DMS 273 (cell line): ENCODE measurements around the gene PRX.

ENCODE experiments used
- DNase-seq: peaks from one replicate; lab custom pipeline; 2025; ENCODE audit not compliant: unreplicated experiment; lab: John Stamatoyannopoulos, UW

The PRX gene

DNA sequence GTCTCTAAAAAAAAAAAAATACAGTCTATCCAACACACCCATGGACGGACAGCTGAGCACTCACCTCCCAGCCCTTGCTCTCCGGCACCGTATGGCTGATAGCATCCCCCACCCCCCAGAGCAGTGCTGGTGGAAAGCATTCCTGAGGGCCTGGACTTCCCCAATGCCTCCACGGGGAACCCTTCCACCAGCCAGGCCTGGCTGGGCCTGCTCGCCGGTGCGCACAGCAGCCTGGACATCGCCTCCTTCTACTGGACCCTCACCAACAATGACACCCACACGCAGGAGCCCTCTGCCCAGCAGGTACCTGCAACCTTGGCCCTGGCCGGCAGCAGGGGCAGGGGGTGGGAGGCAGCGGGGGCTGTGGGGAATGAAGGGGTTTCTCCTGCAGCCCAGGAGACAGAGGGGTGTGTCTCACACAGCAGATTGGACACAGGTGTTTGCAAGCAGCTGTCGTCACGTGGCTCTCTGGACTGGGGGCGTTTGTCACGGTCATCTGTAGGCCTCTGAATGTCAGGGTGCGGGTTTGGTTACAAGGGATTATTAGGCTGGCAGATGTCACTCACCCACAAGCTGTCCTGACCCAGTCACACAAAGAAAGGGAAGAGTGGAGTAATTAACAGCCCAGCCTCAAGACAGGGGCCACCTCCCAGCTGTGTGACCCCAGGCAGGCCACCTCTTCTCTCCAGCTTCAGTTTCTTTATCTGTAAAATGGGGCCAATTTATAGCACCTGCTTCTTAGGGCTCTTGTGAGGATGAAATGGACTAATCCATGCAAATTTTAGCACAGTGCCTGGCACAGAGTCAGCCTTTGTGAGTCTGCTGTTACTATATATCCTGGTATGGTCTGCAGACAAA, 45.4 kb downstream of the PRX start:
- DNase-seq = peak; percentile 26

DNA sequence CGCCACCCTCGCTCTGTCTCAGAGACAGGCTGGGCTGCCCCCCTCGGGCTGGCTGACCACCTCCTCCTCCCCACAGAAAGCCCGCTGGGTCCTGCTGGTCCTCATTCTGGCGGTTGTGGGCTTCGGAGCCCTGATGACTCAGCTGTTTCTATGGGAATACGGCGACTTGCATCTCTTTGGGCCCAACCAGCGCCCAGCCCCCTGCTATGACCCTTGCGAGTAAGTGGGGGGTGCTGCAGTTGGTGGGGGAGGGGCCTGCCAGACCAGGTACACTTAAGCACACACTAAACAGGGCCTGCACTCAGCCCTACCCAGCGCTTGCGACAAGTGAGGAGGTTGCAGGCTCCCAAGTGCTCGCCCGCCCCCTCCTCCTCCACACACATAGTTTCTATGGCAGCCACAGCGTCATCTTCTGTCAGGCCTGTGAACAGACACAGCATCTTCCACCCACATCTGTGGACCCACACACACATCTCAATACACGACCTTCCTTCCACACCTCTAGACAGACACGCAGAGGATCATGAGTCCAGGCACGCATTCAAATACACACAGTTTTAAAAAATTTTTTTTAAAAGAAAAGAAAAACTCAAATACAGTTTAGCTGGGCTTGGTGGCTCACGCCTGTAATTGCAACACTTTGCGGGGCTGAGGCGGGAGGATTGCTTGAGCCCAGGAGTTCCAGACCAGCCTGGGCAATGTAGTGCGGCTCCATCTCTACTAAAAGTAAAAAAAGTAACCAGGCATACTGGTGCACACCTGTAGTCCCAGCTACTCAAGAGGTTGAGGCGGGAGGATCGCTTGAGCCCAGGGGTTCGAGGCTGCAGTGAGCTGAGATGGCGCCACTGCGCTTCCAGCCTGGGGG, 46.2 kb downstream of the PRX start:
- no peak for DNase-seq

DNA sequence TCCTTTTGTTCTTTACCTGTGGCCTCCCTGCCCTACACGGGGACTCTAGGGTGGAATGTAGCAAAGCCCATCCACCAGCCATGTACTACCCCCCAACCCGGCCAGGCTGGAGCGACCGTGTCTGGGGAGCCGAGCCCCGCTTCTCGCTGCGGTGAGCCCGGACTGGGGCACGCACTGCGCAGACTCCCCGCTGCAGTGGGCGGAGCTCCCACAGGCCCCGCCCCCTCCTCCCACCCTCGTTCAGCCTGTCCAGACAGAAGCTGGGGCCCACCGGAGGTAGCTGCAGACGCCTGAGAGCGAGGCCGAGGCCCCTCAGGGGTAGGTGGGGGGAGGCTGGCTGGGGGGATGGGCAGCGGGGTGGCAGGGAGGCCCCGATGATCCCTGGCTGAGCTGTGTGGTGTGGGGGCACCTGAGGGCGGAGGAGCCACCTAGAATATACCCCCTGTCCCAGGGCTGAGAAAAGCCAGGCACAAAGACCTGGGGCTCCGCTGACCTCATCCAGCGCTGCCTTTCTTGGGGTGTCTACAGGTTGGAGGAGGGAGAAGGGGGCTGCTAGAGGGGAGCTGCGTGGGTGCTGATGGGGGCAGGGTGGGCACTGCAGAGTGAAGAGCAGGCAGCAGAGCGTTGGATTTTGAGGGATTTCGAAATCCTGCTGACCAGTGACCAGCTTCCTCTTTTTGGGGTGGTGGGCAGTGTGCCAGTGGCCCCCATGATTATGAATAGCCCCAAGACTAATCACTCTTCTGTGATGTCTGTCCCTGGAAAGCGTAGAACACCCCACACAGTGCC, 47.4 kb downstream of the PRX start:
- no peak for DNase-seq

DNA sequence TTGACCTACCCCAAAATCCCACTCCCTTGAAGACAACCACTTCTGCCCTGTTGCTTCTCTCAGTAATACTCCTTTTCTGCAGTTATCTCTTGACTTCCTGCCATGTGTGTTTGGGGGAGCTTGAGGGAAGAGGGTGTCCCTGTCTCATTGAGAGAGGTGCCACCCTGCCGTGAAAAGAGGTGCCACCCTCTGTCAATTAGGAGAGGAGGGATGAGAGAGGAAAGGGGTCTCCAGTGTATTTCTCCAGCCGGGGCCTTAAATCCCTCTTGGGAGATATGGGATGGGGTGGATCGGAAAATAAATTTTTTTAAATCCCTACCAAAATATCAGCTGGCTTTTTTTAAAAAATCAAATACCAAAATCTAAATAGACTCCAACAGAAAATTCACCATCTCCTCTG, 48.2 kb downstream of the PRX start:
- DNase-seq = no peak

DNA sequence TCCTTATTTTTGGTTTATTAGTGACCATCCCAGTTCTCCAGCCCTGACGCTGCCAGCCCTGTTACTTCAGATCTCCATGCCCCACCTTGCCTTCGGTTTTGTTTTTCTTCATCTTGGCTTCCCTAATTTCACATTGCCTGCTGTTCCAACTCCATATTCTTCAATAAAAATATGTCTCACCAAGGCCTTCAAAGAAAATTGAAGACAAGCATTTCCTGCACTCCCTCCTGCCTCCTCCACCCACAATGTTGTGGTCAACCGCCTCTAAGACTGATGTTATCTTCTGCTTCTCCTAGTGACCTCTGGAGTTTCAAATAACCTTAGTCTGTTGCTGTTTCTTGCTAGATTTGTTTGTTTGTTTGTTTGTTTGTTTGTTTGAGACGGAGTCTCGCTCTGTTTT, 50.1 kb downstream of the PRX start:
- no peak for DNase-seq

DNA sequence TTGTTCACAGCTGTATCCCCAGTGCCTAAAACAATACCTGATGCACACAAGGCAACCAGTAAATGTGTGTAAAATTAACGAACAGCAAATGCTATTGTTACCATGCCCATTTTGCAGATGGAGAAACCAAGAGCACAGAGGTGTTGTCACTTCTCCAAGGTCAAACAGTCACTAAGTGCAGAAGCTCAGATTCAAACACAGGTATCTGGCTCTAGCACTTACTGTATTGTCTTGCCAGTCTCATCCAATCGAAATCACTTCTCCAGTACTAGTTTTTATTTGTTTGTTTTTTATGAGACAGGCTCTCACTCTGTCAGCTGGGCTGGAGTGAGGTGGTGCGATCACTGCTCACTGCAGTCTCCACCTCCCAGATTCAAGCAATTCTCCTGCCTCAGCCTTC, 51.0 kb downstream of the PRX start:
- no peak for DNase-seq

DNA sequence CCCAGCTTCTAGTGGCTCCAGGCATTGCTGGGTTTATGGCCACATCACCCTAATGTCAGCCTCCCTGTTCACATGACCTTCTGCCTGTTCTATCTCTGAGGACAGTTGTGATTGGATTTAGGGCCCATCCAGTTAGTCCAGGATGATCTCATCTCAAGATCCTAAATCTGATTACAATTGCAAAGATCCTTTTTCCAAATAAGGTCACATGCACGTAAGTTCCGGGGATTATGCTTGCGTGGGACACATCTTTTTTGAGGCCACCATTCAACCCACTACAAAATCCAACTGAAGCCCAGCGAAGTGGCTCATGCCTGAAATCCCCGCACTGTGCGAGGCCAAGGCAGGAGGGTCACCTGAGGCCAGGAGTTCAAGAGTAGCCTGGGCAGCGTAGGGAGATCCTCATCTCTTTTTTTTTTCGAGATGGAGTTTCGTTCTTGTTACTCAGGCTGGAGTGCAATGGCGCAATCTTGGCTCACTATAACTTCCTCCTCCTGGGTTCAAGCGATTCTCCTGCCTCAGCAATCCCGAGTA, 52.4 kb downstream of the PRX start:
- DNase-seq = no peak

DNA sequence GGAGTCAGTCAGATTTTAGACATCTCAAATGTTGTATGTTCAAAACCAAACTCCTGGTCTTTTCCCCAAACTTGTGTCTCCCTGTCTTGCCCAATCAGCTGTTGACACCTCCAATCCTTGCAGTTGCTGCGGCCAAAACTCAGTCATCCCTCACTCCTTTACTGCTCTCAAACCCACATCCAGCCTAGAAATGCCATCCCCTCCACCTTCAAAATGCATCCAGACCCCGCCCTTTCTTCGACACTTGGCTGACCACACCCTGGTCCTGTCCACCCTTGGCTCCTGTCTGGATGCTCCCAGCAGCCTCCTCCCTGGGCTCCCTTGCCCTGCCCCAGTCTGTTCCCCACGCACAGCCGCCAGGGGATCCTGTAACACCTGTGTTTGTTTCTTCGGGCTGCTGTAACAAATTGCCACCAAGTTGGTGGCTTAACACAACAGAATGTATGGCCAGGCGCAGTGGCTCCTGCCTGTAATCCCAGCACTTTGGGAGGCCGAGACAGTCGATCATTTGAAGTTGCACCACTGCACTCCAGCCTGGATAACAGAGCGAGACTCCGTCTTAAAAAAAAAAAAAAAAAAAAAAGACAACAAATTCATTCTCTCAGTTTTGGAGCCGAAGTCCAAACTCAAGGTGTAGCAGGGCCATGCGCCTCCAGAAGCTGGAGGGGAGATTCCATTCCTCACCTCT, 53.0 kb downstream of the PRX start:
- no peak for DNase-seq

DNA sequence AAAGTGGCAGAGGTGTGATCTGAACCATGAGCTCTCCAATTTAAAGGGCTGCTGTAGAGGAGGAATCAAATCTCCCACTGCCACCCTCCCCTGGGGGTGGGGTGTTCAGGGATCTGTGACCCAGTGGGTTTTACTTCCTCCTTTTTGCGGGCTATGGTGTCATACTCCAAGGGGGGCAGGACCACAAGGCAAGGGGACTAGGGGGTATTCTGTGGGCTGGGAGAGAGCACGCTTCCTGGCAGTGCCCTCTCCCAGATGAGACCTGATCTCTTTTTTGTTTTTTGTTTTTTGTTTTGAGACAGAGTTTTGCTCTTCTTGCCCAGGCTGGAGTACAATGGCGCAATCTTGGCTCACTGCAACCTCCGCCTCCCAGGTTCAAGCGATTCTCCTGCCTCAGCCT, 54.4 kb downstream of the PRX start:
- no peak for DNase-seq

DNA sequence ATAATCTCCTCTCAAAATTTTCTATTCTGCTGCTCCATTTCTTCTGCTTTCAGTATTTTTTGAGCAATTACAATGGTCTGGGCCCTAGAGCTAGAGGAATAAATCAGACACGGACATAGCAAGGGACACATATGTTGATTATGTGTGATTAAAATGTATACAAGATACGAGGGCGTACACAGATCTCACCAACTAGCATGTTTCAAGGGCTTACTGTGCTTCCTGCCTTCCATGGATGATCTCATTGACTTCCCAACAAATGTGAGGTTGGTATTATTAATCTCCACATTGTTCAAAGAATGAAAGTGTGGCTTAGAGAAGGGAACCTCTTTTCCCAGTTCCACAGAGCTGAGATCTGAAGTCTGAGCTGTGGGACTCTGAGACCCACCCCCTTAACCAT, 55.5 kb downstream of the PRX start:
- no peak for DNase-seq

DNA sequence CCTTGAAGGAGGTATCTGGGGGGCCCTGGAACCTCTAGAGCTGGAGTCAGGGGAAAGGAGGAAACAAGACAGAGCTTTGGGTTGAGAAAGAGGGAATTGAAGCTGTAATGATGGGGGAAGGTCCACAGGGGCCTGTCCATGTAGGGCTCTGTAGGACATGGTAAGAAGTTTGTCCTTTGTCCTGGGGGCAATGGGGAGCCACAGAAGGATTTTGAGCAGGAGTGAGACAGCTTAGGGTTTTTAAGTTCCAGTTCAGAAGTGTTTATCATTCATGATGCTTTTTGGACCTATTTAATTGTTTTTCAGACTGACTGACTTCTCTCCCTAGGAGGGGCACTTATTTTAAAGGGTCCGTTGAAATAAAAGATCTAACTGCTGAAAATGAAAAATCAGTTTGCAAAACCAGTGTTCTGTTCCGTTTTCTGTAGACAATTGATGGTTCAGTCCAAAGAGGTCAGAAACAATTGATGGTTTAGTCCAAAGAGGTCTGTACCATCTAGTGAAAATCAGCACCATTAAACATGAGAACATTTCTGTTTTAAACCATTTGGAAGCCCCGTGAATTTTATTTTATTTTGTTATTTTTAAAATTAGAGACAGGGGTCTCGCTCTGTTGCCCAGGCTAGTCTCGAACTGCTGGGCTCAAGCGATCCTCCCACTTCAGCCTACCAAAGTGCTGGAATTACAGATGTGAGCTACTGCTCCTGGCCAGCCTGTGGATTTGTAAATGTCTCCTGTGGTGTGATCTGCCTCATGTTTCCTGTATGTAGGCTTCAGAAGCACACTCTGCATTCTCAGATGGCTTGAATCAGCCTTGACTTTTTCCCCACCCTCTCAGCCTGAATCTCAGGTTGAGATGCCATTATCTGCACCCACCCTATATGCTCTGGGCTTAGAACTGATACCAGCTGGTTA, 56.2 kb downstream of the PRX start:
- no peak for DNase-seq

DNA sequence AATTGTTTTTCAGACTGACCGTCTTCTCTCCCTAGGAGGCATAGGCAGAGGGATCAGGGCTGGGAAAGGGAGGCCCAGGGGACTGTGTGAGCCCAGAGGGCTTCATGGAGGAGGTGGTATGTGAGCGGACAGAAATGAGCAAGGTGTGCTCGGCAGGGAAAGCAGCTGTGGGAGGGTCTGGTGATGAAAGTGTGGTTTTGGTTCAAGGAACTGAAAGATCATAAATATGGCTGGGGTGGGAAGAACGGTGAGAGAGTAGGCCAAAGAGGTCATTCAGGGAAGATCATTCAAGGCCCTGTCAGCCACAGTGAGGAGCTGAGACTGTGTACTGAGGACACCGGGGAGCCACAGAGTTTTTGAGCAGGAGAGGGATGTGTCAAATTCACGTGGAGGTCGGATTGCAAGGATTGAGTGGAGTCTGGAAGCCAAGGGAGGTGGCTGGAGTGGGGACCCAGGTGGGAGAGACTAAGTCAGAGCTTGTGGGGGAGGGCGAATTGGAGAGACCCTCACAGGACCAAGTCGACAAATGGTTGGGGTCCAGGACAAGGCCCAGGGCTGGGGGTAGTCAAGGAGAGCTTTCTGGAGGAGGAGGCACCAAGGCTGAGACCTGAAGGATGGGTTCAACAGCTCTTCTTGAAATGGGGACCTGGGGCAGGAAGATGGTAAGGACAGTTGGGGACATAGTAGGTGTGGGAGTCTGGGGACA, 57.0 kb downstream of the PRX start:
- DNase-seq = no peak

DNA sequence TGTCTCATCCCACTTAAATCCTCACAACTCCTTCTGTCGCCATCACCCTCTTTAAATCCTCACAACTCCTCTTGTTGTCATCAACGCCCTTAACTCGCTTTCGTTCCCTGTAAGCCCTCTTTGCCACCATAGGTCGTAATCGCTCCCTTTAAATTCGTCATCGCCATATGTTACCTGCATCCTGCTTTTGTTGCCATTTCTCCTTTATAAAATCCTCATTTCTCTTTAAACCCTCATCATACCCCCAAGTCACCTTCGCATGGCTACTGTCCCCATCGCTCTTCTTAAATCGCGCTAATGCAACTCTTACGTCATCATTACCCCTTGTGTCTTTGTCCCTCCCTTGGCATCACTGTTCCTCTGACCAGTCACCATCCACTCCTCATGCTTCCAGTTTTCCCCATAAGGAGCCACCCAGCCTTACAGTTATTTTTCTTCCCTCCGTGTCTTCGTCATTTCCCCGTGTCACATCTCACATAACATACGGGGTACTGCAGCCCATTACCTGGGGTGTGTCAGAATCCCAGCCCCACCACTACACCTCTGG, 64.1 kb downstream of the PRX start:
- peak; percentile 75 for DNase-seq

DNA sequence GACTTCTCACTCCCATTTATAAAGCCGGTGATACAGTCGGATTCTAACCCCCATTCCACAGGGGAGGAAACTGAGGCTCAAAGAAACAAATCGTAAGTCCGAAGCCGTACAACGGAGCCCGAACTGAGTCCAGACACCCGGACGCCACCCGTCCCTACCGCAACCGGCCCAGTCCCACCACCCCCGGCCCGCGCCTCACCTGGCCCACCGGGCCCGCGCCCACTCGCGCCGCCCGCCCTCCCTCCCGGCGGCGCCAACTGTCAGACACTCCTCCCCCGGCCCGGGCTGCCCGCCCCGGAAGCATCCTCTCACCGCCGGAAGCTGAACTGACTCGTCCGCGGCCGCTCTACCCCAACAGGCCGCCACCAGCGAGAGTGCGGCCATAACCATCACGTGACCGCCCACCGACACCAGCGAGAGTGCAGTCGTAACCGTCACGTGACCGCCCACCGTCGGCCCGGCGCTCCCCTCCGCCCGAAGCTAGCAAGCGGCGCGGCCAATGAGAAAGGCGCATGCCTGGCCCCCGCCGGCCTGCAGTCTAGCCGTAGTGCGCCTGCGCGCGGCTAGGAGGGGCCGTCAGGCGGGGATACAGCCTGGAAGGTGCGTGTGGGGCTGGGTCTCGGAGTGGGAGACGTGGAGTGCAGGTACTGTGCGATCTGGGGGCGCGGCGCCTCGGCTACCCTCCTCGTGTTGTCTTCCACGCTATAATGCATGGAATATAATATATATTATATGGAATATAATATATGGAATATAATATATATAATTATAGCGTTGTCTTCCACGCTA, 64.9 kb downstream of the PRX start, which contains the start of the genes C19orf47 and PLD3:
Gene C19orf47 (minus strand): TSS at position 273 of the 789 bp plus-strand sequence. CDS start 6,540 bp downstream, outside the sequence.
Gene PLD3 (plus strand): TSS at position 571 of the 789 bp plus-strand sequence. CDS start 17,789 bp downstream, outside the sequence.
- peak; percentile 100 for DNase-seq

DNA sequence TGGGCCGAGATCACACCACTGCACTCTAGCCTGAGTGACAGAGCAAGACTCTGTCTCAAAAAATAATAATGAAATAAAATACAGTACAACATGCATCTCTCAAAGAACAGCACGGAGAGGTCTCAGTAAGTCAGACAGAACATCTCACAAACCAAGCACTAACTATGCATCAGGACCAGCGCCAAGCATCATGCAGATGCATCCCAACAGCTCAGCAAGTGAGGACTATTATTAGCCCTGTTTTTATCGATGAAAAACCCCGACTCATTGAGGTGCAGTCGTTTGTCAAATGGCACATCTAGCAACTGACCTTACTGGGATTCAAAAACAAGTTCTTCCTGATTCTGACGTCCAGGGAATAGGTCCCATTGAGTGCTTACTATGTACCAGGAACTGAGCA, 68.8 kb downstream of the PRX start:
- DNase-seq = no peak
